ENCODE data around the gene FSD1.
"Not testable (repeated sequence)": the region's sequence is repeated elsewhere in the genome, so short reads cannot be mapped to it uniquely, and the experiment has no call there.

Gene FSD1

GRCh38 chr19:4319067-4319718 lies 14.8 kb downstream of the FSD1 start:
- no peak for DNase-seq (ENCODE audit: low spot score)

GRCh38 chr19:4320419-4320818 lies 16.0 kb downstream of the FSD1 start:
- DNase-seq (ENCODE audit: low spot score), result no peak

GRCh38 chr19:4322942-4323665 lies 18.7 kb downstream of the FSD1 start:
- DNase-seq (ENCODE audit: low spot score), result no peak

- no peak for DNase-seq (ENCODE audit: low spot score)
Observed at GRCh38 chr19:4323692-4324091, 19.3 kb downstream of the FSD1 start.

- DNase-seq (ENCODE audit: low spot score), result no peak
Observed at GRCh38 chr19:4324228-4324627, 19.8 kb downstream of the FSD1 start.

GRCh38 chr19:4326215-4326836 lies 21.9 kb downstream of the FSD1 start:
- no peak for DNase-seq (ENCODE audit: low spot score)

GRCh38 chr19:4326837-4327251 lies 22.4 kb downstream of the FSD1 start:
- DNase-seq (ENCODE audit: low spot score), result no peak

- DNase-seq (ENCODE audit: low spot score), result no peak
Observed at GRCh38 chr19:4327252-4327876, 23.0 kb downstream of the FSD1 start.

- DNase-seq (ENCODE audit: low spot score), result no peak
Observed at GRCh38 chr19:4327877-4328242, 23.5 kb downstream of the FSD1 start.

GRCh38 chr19:4328243-4328990 lies 24.0 kb downstream of the FSD1 start:
- DNase-seq (ENCODE audit: low spot score), result peak; percentile 97

GRCh38 chr19:4328991-4329681 lies 24.7 kb downstream of the FSD1 start:
- not testable (repeated sequence) for DNase-seq (ENCODE audit: low spot score)

GRCh38 chr19:4329858-4330257 lies 25.5 kb downstream of the FSD1 start:
- no peak for DNase-seq (ENCODE audit: low spot score)

GRCh38 chr19:4334929-4335570 lies 30.7 kb downstream of the FSD1 start:
- DNase-seq (ENCODE audit: low spot score), result no peak

- DNase-seq (ENCODE audit: low spot score), result no peak
Observed at GRCh38 chr19:4337906-4338440, 33.6 kb downstream of the FSD1 start.

GRCh38 chr19:4338441-4339355 lies 34.3 kb downstream of the FSD1 start, which contains the start of gene STAP2:
Gene STAP2 (minus strand): TSS chr19:4338827. CDS start chr19:4338753, 74 bp downstream.
- DNase-seq (ENCODE audit: low spot score), result no peak

GRCh38 chr19:4342314-4342614 lies 37.9 kb downstream of the FSD1 start:
- DNase-seq (ENCODE audit: low spot score), result no peak

GRCh38 chr19:4342615-4343369 lies 38.4 kb downstream of the FSD1 start:
- DNase-seq (ENCODE audit: low spot score), result peak; percentile 97

GRCh38 chr19:4343370-4344307 lies 39.2 kb downstream of the FSD1 start, which contains the start of gene MPND:
Gene MPND (plus strand): TSS chr19:4343562. CDS start chr19:4343594, 32 bp downstream.
- peak; percentile 83 for DNase-seq (ENCODE audit: low spot score)

All from HuH-7.5 (cell line).